ENCODE measurements around the gene TEAD3.
A peak's percentile ranks its signal among the peaks of the same experiment; 100 is the strongest.

TEAD3 gene

GRCh38 chr6:35487658-35488516 is 9.0 kb downstream of the TEAD3 start:
- no peaks in the 10 kb centered on the region for H3K9me3 ChIP-seq (ENCODE audit: control insufficient read depth in 5 of 5, low read length in 5 of 5)
- H3K36me3 ChIP-seq (ENCODE audit: control insufficient read depth in 5 of 5, insufficient read depth in 5 of 5, low read length in 5 of 5): peaks cover 0 to 7% (median 0%) of the 10 kb centered on the region in 5 donors
- no peak overlapping the region for H3K9ac ChIP-seq (ENCODE audit: low read length in 5 of 5)
- H3K27ac ChIP-seq (ENCODE audit: low read depth, low read length): no peak overlapping the region
- H3K4me1 ChIP-seq (ENCODE audit: control insufficient read depth in 5 of 5, insufficient read depth in 5 of 5, low read length in 5 of 5): peaks cover 0 to 34% (median 25%) of the 10 kb centered on the region in 5 donors
- peaks cover 0 to 10% (median 4%) of the 10 kb centered on the region in 5 donors for H3K27me3 ChIP-seq (ENCODE audit: control insufficient read depth in 5 of 5, insufficient read depth in 4 of 5, low read length in 5 of 5)
- no peak overlapping the region for H3K4me3 ChIP-seq (ENCODE audit: low read depth in 1 of 5, low read length in 5 of 5)

DNA sequence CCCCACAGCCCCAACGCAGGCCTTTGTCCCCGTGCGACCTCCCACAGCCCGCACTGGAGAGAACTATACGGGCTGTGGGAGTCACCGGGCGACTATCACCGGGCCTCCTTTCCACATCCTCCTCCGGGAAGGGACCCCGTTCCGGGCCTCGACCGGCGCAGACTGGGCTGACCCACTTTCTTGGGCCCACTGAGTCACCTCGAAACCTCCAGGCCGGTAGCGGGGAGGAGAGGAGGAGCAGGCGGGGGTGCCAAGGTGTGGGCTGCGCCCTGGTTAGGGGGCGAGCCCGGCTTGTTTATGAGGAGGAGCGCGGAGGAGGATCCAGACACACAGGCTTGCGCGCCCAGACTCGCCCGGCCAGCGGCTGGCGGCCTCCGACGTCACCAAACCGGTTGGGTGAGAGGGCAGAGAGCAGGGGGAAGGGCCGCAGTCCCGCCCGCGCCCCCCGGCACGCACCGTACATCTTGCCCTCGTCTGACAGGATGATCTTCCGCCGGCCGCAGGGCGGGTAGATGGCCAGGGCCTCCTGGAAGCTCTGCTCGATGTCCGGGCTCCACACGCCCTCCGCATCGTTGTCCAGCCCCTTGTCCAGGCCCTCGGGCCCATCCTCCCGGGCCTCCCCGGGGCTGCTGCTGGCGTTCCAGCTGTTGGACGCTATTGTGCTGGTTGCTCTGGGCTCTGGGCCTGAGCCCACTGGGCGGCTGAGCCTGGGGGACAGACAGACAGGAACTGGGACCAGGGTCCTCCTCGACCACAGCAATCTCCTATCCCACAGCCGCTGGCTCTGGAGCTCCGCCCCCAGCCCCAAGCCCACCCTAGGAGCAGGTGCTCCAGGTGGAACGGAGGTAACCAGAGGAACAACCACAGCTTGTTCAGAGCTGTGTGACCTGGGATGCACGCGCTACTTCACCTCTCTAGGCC is 10.6 kb downstream of the TEAD3 start:
- H3K9me3 ChIP-seq (ENCODE audit: control insufficient read depth in 5 of 5, low read length in 5 of 5): no peaks in the 10 kb centered on the region
- peak overlapping the region in 3 of 5 donors; percentile 28 to 57 (median 50) for H3K9ac ChIP-seq (ENCODE audit: low read length in 5 of 5)
- H3K4me3 ChIP-seq (ENCODE audit: low read depth in 1 of 5, low read length in 5 of 5): peak overlapping the region in 3 of 5 donors; percentile 13 to 35 (median 30)

GRCh38 chr6:35485402-35485877 is 11.4 kb downstream of the TEAD3 start:
- peaks cover 0 to 10% (median 0%) of the 10 kb centered on the region in 5 donors for H3K36me3 ChIP-seq (ENCODE audit: control insufficient read depth in 5 of 5, insufficient read depth in 5 of 5, low read length in 5 of 5)
- no peaks in the 10 kb centered on the region for H3K9me3 ChIP-seq (ENCODE audit: control insufficient read depth in 5 of 5, low read length in 5 of 5)
- H3K27me3 ChIP-seq (ENCODE audit: control insufficient read depth in 5 of 5, insufficient read depth in 4 of 5, low read length in 5 of 5): peaks cover 0 to 10% (median 0%) of the 10 kb centered on the region in 5 donors
- peak overlapping the region in 3 of 5 donors; percentile 13 to 35 (median 30) for H3K4me3 ChIP-seq (ENCODE audit: low read depth in 1 of 5, low read length in 5 of 5)
- peak overlapping the region; percentile 16 for H3K27ac ChIP-seq (ENCODE audit: low read depth, low read length)
- peaks cover 0 to 27% (median 18%) of the 10 kb centered on the region in 5 donors for H3K4me1 ChIP-seq (ENCODE audit: control insufficient read depth in 5 of 5, insufficient read depth in 5 of 5, low read length in 5 of 5)
- H3K9ac ChIP-seq (ENCODE audit: low read length in 5 of 5): peak overlapping the region in 3 of 5 donors; percentile 28 to 57 (median 50)

More for the DNA sequence above, 10.6 kb downstream of the TEAD3 start:
- Histone ChIP-seq H3K4me1 (ENCODE audit: control insufficient read depth in 5 of 5, insufficient read depth in 5 of 5, low read length in 5 of 5) (peaks cover 0 to 30% (median 20%) of the 10 kb centered on the region in 5 donors), H3K27me3 (ENCODE audit: control insufficient read depth in 5 of 5, insufficient read depth in 4 of 5, low read length in 5 of 5) (peaks cover 0 to 10% (median 1%) of the 10 kb centered on the region in 5 donors), H3K36me3 (ENCODE audit: control insufficient read depth in 5 of 5, insufficient read depth in 5 of 5, low read length in 5 of 5) (peaks cover 0 to 8% (median 0%) of the 10 kb centered on the region in 5 donors), H3K27ac (ENCODE audit: low read depth, low read length) (peak overlapping the region; percentile 16)

GRCh38 chr6:35484921-35485392 is 11.9 kb downstream of the TEAD3 start:
- H3K27ac ChIP-seq (ENCODE audit: low read depth, low read length): peak overlapping the region; percentile 23
- peaks cover 0 to 7% (median 0%) of the 10 kb centered on the region in 5 donors for H3K27me3 ChIP-seq (ENCODE audit: control insufficient read depth in 5 of 5, insufficient read depth in 4 of 5, low read length in 5 of 5)
- peaks cover 0 to 24% (median 14%) of the 10 kb centered on the region in 5 donors for H3K4me1 ChIP-seq (ENCODE audit: control insufficient read depth in 5 of 5, insufficient read depth in 5 of 5, low read length in 5 of 5)
- no peak overlapping the region for H3K4me3 ChIP-seq (ENCODE audit: low read depth in 1 of 5, low read length in 5 of 5)
- peak overlapping the region in 1 of 5 donors; percentile 37 for H3K9ac ChIP-seq (ENCODE audit: low read length in 5 of 5)
- peaks cover 0 to 15% (median 0%) of the 10 kb centered on the region in 5 donors for H3K36me3 ChIP-seq (ENCODE audit: control insufficient read depth in 5 of 5, insufficient read depth in 5 of 5, low read length in 5 of 5)
- no peaks in the 10 kb centered on the region for H3K9me3 ChIP-seq (ENCODE audit: control insufficient read depth in 5 of 5, low read length in 5 of 5)

- H3K4me1 ChIP-seq (ENCODE audit: control insufficient read depth in 5 of 5, insufficient read depth in 5 of 5, low read length in 5 of 5): peaks cover 0 to 24% (median 14%) of the 10 kb centered on the region in 5 donors
Measured at GRCh38 chr6:35483893-35484645, 12.8 kb downstream of the TEAD3 start.

GRCh38 chr6:35483490-35483889 is 13.4 kb downstream of the TEAD3 start:
- peaks cover 0 to 24% (median 14%) of the 10 kb centered on the region in 5 donors for H3K4me1 ChIP-seq (ENCODE audit: control insufficient read depth in 5 of 5, insufficient read depth in 5 of 5, low read length in 5 of 5)
- no peak overlapping the region for H3K27ac ChIP-seq (ENCODE audit: low read depth, low read length)
- no peak overlapping the region for H3K9ac ChIP-seq (ENCODE audit: low read length in 5 of 5)
- no peaks in the 10 kb centered on the region for H3K9me3 ChIP-seq (ENCODE audit: control insufficient read depth in 5 of 5, low read length in 5 of 5)
- H3K27me3 ChIP-seq (ENCODE audit: control insufficient read depth in 5 of 5, insufficient read depth in 4 of 5, low read length in 5 of 5): peaks cover 0 to 7% (median 0%) of the 10 kb centered on the region in 5 donors
- peaks cover 0 to 26% (median 4%) of the 10 kb centered on the region in 5 donors for H3K36me3 ChIP-seq (ENCODE audit: control insufficient read depth in 5 of 5, insufficient read depth in 5 of 5, low read length in 5 of 5)
- no peak overlapping the region for H3K4me3 ChIP-seq (ENCODE audit: low read depth in 1 of 5, low read length in 5 of 5)

More at GRCh38 chr6:35483893-35484645, 12.8 kb downstream of the TEAD3 start:
- no peak overlapping the region for H3K9ac ChIP-seq (ENCODE audit: low read length in 5 of 5)
- no peaks in the 10 kb centered on the region for H3K9me3 ChIP-seq (ENCODE audit: control insufficient read depth in 5 of 5, low read length in 5 of 5)
- peaks cover 0 to 7% (median 0%) of the 10 kb centered on the region in 5 donors for H3K27me3 ChIP-seq (ENCODE audit: control insufficient read depth in 5 of 5, insufficient read depth in 4 of 5, low read length in 5 of 5)
- no peak overlapping the region for H3K27ac ChIP-seq (ENCODE audit: low read depth, low read length)
- peaks cover 0 to 23% (median 3%) of the 10 kb centered on the region in 5 donors for H3K36me3 ChIP-seq (ENCODE audit: control insufficient read depth in 5 of 5, insufficient read depth in 5 of 5, low read length in 5 of 5)
- no peak overlapping the region for H3K4me3 ChIP-seq (ENCODE audit: low read depth in 1 of 5, low read length in 5 of 5)

GRCh38 chr6:35483062-35483461 is 13.8 kb downstream of the TEAD3 start:
- Histone ChIP-seq H3K27ac (ENCODE audit: low read depth, low read length) (no peak overlapping the region), H3K27me3 (ENCODE audit: control insufficient read depth in 5 of 5, insufficient read depth in 4 of 5, low read length in 5 of 5) (peaks cover 0 to 7% (median 0%) of the 10 kb centered on the region in 5 donors), H3K4me1 (ENCODE audit: control insufficient read depth in 5 of 5, insufficient read depth in 5 of 5, low read length in 5 of 5) (peaks cover 0 to 22% (median 14%) of the 10 kb centered on the region in 5 donors), H3K9me3 (ENCODE audit: control insufficient read depth in 5 of 5, low read length in 5 of 5) (no peaks in the 10 kb centered on the region), H3K4me3 (ENCODE audit: low read depth in 1 of 5, low read length in 5 of 5) (no peak overlapping the region), H3K9ac (ENCODE audit: low read length in 5 of 5) (no peak overlapping the region), H3K36me3 (ENCODE audit: control insufficient read depth in 5 of 5, insufficient read depth in 5 of 5, low read length in 5 of 5) (peaks cover 0 to 31% (median 8%) of the 10 kb centered on the region in 5 donors)

GRCh38 chr6:35481226-35481625 is 15.7 kb downstream of the TEAD3 start:
- Histone ChIP-seq H3K27me3 (ENCODE audit: control insufficient read depth in 5 of 5, insufficient read depth in 4 of 5, low read length in 5 of 5) (peaks cover 0 to 7% (median 0%) of the 10 kb centered on the region in 5 donors), H3K27ac (ENCODE audit: low read depth, low read length) (no peak overlapping the region), H3K9ac (ENCODE audit: low read length in 5 of 5) (no peak overlapping the region), H3K4me1 (ENCODE audit: control insufficient read depth in 5 of 5, insufficient read depth in 5 of 5, low read length in 5 of 5) (peaks cover 0 to 13% (median 10%) of the 10 kb centered on the region in 5 donors), H3K4me3 (ENCODE audit: low read depth in 1 of 5, low read length in 5 of 5) (no peak overlapping the region), H3K36me3 (ENCODE audit: control insufficient read depth in 5 of 5, insufficient read depth in 5 of 5, low read length in 5 of 5) (peaks cover 0 to 42% (median 9%) of the 10 kb centered on the region in 5 donors), H3K9me3 (ENCODE audit: control insufficient read depth in 5 of 5, low read length in 5 of 5) (no peaks in the 10 kb centered on the region)

- Histone ChIP-seq H3K27me3 (ENCODE audit: control insufficient read depth in 5 of 5, insufficient read depth in 4 of 5, low read length in 5 of 5) (peaks cover 0 to 7% (median 0%) of the 10 kb centered on the region in 5 donors), H3K36me3 (ENCODE audit: control insufficient read depth in 5 of 5, insufficient read depth in 5 of 5, low read length in 5 of 5) (peaks cover 0 to 52% (median 16%) of the 10 kb centered on the region in 5 donors), H3K9me3 (ENCODE audit: control insufficient read depth in 5 of 5, low read length in 5 of 5) (no peaks in the 10 kb centered on the region), H3K27ac (ENCODE audit: low read depth, low read length) (no peak overlapping the region), H3K4me1 (ENCODE audit: control insufficient read depth in 5 of 5, insufficient read depth in 5 of 5, low read length in 5 of 5) (peaks cover 0 to 5% (median 3%) of the 10 kb centered on the region in 5 donors), H3K9ac (ENCODE audit: low read length in 5 of 5) (no peak overlapping the region), H3K4me3 (ENCODE audit: low read depth in 1 of 5, low read length in 5 of 5) (no peak overlapping the region)
Measured at GRCh38 chr6:35480176-35480575, 16.7 kb downstream of the TEAD3 start.
